AG09309 (cell line): ENCODE data around the gene C17orf78.
"Not testable (repeated sequence)": the region's sequence is repeated elsewhere in the genome, so short reads cannot be mapped to it uniquely, and the experiment has no call there.

Source experiments
- DNase-seq: peaks from one replicate; pipeline ENCODE4 v3.0.0-alpha.2; 2010; ENCODE audit warnings: low read depth
- H3K4me3 ChIP-seq: 2 replicates; pipeline ENCODE4 v1.5.1; 2011; ENCODE audit warnings: mild to moderate bottlenecking, low read depth, low read length, moderate library complexity; ENCODE audit not compliant: control insufficient read depth
- TF ChIP-seq, protein P1 (sequence below): IDR thresholded peaks from 2 replicates; pipeline ENCODE4 v1.5.1; 2011; ENCODE audit warnings: mild to moderate bottlenecking, low read depth, low read length, inconsistent platforms; ENCODE audit not compliant: insufficient read depth, control insufficient read depth; ENCODE audit errors: missing control alignments

The C17orf78 gene

GRCh38 chr17:37399265-37399803, 23.5 kb downstream of the C17orf78 start:
- no peak for DNase-seq
- TF ChIP-seq, protein P1, sequence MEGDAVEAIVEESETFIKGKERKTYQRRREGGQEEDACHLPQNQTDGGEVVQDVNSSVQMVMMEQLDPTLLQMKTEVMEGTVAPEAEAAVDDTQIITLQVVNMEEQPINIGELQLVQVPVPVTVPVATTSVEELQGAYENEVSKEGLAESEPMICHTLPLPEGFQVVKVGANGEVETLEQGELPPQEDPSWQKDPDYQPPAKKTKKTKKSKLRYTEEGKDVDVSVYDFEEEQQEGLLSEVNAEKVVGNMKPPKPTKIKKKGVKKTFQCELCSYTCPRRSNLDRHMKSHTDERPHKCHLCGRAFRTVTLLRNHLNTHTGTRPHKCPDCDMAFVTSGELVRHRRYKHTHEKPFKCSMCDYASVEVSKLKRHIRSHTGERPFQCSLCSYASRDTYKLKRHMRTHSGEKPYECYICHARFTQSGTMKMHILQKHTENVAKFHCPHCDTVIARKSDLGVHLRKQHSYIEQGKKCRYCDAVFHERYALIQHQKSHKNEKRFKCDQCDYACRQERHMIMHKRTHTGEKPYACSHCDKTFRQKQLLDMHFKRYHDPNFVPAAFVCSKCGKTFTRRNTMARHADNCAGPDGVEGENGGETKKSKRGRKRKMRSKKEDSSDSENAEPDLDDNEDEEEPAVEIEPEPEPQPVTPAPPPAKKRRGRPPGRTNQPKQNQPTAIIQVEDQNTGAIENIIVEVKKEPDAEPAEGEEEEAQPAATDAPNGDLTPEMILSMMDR, result no peak
- H3K4me3 ChIP-seq, result no peak overlapping the region

DNA sequence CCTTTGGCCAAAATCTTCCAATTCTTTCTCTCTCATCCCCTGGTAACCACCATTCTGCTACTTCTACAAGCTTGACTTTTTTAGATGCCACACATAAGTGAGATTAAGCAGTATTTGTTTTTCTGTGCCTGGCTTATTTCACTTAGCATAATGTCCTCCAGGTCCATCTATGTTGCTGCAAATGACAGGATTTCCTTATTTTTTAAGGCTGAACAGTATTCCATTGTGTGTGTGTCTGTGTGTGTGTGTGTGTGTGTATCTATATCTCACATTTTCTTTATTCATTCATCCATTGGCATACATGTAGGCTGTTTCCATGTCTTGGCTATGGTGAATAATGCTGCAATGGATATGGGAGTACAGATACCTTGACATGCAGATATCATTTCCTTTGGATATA, 24.7 kb downstream of the C17orf78 start:
- no peak overlapping the region for H3K4me3 ChIP-seq
- TF ChIP-seq, protein P1, result no peak
- DNase-seq, result no peak

DNA sequence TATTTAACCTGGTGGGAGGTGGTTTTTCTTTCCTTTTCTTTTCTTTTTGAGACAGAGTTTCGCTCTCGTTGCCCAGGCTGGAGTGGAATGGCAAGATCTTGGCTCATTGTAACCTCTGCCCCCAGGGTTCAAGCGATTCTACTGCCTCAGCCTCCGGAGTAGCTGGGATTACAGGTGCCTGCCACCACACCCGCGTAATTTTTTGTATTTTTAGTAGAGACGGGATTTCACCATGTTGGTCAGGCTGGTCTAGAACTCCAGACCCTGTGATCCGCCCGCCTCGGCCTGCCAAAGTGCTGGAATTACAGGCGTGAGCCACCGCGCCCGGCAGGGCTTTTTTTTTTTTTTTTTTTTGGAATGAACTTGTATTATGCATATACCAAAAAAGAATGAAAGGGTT, 29.7 kb downstream of the C17orf78 start:
- H3K4me3 ChIP-seq, result peak overlapping the region; percentile 86
- DNase-seq, result not testable (repeated sequence)

GRCh38 chr17:37405955-37406634, 30.3 kb downstream of the C17orf78 start:
- no peak for DNase-seq
- TF ChIP-seq, protein P1, result no peak
- H3K4me3 ChIP-seq, result peak overlapping the region; percentile 86

- peak within 1 kb of the TSS; percentile 86 for H3K4me3 ChIP-seq
- no peak for DNase-seq
- TF ChIP-seq, protein P1, result no peak
Measured at GRCh38 chr17:37406635-37407461, 31.1 kb downstream of the C17orf78 start, which contains the start of the genes ACACA and TADA2A. ACACA (minus strand) TSS chr17:37406836; CDS start chr17:37406299, 537 bp downstream. TADA2A (plus strand) TSS chr17:37406886; CDS start chr17:37411366, 4,480 bp downstream.

GRCh38 chr17:37408145-37408479, 32.3 kb downstream of the C17orf78 start:
- not testable (repeated sequence) for H3K4me3 ChIP-seq, DNase-seq

DNA sequence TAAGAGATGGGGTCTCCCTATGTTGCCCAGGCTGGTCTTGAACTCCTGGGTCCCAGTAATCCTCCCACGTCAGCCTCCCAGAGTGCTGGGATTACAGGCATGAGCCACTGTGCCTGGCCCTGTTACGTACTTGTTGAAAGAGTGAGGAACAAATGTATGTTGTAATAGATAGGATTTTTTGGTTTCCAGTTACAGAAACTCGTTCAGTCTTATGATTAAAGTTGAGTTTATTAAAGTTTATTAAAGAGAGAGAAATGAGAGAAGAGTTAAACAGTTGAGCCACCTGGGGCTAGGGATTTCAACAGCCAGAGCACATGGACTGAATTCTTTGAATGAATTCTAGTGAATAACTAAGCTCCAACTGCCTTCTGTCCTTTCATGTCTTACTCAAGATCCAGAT, 34.6 kb downstream of the C17orf78 start:
- DNase-seq, result no peak
- TF ChIP-seq, protein P1, result no peak
- H3K4me3 ChIP-seq, result no peak overlapping the region
